GM21576 (cell line): ENCODE results near the gene TUBA1A.
A peak's percentile ranks its signal among the peaks of the same experiment; 100 is the strongest.
"Not testable (repeated sequence)": the region's sequence is repeated elsewhere in the genome, so short reads cannot be mapped to it uniquely, and the experiment has no call there.

ENCODE experiments used
- ATAC-seq: cut with Tn5 transposase; IDR thresholded peaks from one replicate; pipeline ENCODE4 v1.9.1; 2021; ENCODE audit warnings: mild to moderate bottlenecking, moderate library complexity; ENCODE audit not compliant: unreplicated experiment

The TUBA1A gene

DNA sequence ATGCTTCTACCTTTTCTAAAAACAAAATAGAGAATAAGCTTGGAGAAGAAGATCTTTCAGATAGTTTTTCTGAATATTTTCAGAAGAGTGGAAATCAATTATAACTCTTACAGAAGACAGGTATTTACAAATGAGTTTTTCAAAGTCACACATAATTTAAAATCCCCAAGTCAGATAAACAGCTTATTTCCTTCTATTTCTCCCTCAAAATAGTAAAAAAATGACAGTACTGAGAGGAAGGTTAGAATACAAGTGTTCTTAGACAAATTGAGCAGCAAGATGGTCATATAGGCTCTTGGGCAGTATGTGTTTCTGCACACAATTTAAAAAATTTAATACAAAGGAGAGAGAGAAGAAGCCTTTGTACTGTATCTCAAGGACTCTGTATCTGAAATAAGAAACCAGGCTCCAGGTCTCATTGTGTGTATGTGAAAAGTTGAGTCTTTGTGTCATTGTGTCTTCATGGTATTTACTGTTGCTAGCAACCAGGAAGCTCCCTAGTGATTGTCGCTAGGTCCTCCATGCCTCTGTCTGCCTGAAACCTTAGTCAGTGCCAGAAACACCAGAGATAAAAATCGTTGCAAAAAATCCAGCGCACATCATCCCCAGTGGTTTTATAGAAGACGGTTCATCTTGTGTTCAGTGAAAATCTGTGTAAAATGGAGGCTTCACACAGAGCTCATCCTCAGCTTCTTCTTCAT, 12.9 kb upstream of the TUBA1A start:
- no peak for ATAC-seq

- no peak for ATAC-seq
Observed at GRCh38 chr12:49200919-49201594, 12.2 kb upstream of the TUBA1A start.

DNA sequence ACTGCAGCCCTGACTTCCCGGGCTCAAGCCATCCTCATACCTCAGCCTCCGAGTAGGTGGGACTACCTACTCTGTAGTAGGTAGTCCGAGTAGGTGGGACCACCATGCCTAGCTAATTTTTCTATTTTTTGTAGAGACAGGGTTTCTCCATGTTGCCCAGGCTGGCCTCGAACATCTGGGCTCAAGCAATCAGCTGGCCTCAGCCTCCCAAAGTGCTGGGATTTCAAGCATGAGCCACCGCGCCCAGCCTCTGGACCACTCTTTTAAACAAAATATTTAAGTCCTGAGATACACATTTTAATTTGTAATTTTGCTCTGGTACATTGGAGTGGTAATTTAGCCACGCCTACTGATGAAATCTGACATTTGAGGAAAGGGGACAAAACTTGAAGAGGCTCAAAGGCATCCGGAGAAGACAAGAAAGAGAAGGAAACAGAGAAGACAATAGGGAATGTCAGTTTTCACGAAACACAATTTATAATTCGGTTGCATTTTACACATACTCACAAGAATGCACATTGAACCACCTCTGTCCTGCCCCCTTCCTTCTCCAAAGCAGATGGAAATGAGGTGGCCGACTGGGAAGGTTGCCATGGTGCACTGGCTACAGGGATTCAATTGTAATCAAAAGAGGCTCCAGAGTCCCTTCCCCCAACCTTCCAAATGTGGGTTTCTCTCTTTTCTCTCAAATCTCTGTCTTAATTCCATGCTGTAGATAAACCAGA, 9.7 kb upstream of the TUBA1A start:
- no peak for ATAC-seq

DNA sequence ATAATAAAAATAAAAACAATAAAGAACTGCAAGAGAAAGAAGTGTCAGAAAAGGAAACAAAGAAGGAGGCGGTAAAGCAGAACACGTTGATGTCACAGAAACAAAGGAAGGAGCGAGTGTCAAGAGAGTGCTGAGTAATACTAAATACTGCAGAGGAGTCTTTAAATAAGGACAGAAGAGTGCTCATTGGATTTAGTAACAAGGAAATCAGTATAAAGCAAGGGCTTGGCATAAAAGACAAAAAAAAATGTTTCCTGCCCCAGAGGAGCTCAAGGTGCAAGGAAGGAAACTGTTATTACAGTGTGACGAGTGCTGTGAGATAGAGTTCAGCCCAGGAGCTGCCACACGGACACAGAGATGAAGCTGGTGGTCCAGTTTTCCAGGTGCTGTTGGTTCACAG, 8.4 kb upstream of the TUBA1A start:
- ATAC-seq: no peak

DNA sequence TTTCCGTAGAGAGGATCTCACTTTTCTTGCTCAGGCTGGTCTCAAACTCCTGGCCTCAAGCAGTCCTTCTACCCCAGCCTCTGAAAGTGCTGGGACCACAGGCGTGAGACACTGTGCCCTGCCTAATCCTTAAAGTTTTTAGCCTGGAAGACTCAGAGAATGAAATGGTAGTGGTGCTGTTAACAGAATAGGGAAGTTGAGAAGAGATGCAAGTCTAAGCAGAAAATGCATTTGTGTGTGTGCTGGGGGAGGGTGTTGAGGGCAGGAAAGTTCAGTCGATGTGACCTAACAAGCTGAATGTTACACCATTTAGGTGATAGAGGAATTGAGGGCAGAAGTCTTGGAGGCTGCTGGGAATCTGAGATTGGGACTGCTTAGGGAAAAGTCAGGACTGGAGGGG, 6.9 kb upstream of the TUBA1A start:
- no peak for ATAC-seq

DNA sequence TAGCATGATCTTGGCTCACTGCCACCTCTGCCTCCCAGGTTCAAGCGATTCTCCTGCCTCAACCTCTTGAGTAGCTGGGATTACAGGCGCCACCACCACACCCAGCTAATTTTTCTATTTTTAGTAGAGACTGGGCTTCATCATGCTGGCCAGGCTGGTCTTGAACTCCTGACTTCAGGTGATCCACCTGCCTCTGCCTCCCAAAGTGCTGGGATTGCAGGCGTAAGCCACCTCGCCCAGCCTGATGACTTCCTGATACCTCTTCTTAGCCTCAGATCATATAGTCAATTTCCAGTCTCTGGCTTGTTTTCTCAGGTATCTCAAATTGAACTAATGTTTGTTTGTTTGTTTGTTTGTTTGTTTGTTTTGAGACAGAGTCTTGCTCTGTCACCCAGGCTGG, 4.9 kb upstream of the TUBA1A start:
- ATAC-seq: not testable (repeated sequence)

GRCh38 chr12:49191498-49191897, 2.6 kb upstream of the TUBA1A start:
- ATAC-seq: not testable (repeated sequence)

GRCh38 chr12:49190974-49191373, 2.1 kb upstream of the TUBA1A start:
- no peak for ATAC-seq

DNA sequence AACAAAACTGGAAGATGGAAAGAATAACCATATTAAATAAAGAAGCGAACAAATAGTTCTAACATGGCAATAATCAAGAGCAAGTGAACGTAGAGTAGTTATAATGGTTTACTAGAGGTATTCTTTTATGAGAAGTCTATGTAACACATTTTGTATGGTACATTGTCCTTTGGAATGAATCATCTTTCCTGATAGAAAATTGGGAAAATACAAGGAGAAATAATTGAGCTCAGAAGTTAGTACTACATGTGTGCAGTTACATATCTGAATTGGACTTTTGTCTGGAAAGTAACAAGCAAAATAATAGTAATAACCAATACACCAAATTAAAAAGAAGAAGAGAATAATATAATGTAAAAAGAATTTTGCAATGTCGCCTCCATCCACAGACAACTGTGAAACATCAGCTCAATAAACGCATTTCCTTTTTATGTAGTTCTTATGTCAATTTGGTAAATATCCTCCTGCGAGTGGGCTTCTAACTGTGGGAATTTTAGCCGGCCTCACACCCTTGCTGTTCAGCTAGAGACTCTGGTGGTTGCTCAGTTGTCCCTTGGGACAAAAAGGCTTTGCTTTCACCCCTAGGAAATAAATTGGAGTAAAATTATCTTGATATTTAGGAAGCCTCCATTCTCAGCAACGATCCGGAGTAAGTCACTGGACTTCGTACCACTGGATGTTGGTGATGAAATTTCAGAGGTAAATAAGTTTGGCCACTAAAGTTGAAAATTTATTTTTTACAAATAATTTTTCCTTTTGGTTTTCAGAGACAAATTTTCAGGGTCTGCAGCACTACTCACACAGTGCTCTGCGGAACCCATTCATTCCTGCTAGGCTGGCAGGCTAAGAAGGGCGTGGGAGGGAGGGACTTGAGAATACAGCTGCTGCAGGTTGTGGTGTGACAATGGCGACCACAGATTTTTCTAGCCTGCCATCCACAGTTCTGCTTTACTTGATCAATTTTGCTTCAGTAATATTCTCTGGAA, 1.1 kb upstream of the TUBA1A start:
- no peak for ATAC-seq

DNA sequence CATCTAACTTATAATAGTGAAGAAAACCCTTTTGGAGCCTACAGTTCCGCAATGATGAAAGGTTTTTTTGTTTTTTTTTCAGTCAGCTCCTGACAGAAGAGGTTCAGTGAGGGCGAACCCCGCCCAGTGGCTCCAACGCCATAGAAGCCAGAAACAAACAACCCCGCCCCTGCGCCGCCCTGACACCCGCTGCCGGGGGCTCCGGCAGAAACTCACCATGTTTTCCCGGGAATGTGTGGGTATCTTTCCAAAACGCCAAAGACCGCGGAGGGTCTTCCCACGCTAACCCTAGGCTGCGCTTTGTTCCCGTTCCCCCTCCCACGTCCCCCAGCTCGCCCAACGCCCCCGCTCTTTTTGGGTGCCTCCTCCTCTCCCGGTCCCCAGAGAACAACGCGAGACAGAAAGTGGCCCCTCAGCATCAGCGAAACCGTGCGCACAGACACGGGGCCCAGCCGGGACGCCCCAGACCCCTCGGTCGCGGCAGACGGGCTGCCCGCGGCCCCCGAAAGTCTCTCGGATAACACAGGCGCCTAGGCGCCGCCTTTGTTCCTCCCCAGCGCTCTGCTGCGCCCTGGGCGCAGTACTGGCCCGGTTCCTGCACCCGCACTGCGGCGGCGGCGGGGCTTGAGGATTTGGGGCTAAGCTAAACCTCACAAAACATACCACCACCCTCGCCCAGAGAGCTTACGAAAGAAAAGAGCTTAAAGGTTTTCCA, 522 bp downstream of the TUBA1A start:
- ATAC-seq: peak; percentile 43

- ATAC-seq: no peak
Observed at GRCh38 chr12:49187184-49187583, 1.7 kb downstream of the TUBA1A start.

DNA sequence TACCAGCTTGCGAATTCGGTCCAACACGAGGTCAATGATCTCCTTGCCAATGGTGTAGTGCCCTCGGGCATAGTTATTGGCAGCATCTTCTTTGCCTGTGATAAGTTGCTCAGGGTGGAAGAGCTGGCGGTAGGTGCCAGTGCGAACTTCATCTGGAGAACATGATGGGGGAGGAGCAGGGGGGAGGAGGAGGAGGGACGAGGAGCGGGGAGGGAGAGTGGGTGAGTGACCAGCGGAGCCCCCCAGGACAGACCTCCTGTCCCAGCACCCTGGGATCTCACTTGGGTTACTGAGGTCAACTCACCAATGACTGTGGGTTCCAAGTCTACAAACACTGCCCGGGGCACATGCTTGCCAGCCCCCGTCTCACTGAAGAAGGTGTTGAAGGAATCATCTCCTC, 2.6 kb downstream of the TUBA1A start:
- ATAC-seq: not testable (repeated sequence)

- ATAC-seq: not testable (repeated sequence)
Observed at GRCh38 chr12:49184697-49185096, 4.2 kb downstream of the TUBA1A start.

GRCh38 chr12:49183214-49183950, 5.5 kb downstream of the TUBA1A start:
- not testable (repeated sequence) for ATAC-seq

DNA sequence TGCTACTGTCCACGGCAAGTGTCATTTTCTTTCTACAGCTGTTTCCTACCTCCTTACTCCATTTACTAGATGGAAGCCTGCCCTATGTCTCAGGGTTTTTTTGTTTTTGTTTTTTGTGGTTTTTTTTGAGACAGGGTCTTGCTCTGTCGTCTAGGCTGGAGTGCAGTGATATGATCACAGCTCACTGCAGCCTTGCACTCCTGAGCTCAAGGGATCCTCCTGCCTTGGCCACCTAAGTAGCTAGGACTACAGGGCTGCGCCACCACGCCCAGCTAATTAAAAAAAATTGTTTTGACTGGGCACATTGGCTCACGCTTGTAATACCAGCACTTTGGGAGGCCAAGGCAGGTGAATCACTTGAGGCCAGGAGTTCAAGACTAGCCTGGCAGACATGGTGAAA, 14.7 kb downstream of the TUBA1A start:
- no peak for ATAC-seq

- ATAC-seq: no peak
Observed at GRCh38 chr12:49170924-49171323, 18.0 kb downstream of the TUBA1A start.

DNA sequence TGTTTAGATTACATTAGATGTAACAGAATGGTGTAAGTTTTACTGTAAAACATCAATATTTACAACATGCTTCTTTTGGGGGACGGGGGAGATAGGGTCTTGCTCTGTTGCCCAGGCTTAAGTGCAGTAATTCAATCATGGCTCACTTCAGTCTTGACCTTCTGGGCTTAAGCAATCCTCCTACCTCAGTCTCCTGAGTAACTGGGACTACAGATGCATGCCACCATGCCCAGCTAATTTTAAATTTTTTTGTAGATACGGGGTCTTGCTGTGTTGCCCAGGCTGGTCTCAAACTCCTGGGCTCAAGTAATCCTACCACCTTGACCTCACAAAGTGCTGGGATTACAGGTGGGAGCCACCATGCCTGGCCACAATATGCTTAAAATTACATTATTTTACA, 23.8 kb downstream of the TUBA1A start:
- ATAC-seq: no peak

DNA sequence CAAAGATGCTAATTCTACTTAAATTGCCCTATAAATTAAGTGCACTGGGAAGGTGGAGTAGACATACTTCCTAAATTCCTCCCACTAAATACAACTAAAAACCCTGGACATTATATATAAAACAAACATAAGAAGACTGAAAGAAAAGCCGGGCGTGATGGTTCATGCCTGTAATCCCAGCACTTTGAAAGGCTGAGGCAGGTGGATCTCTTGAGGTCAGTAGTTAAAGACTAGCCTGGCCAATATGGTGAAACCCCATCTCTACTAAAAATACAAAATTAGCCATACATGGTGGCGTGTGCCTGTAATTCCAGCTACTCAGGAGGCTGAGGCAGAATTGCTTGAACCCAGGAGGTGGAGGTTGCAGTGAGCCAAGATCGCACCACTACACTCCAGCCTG, 27.0 kb downstream of the TUBA1A start:
- ATAC-seq: not testable (repeated sequence)

DNA sequence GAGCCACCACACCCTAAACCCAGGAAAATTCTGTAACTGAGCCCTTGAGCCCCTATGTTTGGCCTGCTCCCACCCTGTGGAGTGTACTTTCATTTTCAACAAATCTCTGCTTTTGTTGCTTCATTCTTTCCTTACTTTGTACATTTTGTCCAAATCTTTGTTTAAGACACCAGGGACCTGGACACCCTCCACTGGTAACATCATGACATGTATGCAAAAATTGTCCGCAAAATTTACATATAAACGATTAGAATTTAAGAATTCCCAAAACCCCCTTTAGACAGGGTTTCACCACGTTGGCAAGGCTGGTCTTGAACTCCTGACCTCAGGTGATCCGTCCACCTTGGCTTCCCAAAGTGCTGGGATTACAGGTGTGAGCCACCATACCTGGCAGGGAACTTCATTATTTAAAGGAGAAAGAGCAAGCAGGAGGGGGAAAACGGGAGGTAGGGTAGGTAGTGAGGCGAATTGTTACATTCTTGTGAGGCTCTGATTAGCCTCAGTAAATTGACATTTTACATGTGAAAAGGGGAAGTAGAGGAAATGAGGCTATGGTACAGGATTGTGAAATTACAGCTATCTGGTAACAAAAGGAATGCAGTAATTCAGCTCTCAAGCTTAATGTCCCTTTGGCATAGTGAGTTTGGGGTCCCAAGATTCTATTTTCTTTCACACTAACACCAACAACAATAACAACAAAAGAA, 27.6 kb downstream of the TUBA1A start:
- no peak for ATAC-seq
